A673 (cell line): ENCODE data around the gene TSPEAR. TPM values are rescaled to one million over a fixed set of nuclear protein-coding genes. Genes with fewer than 3 reads are reported as not detected.

ENCODE experiments used
- BruUV-seq: library from RNA; stranded (reverse); fragments of 400-500 nt; replicated peaks from 2 replicates; lab custom pipeline; 2021; lab: Mats Ljungman, UMichigan
- CTCF ChIA-PET: fragments of 300-600 bp; sonication (Branson Sonifier 250); formaldehyde crosslinking; loops from one replicate; lab custom pipeline; 2022; ENCODE audit warnings: antibody characterized with exemption; lab: Charles Lee
- POLR2A ChIA-PET: fragments of 300-600 bp; sonication (Branson Sonifier 250); formaldehyde crosslinking; loops from one replicate; lab custom pipeline; 2022; ENCODE audit warnings: antibody characterized with exemption; ENCODE audit not compliant: low non-redundant PET; lab: Charles Lee
- DNase-seq: peaks from one replicate; pipeline ENCODE4 v3.0.0-alpha.2; 2015; ENCODE audit warnings: low spot score
- H3K27ac ChIP-seq: fragments of 200-600 bp; sonication (generic); 2 replicates; pipeline ENCODE4 v1.5.1; 2016; ENCODE audit warnings: mixed run types, low read depth, mild to moderate bottlenecking, mixed read lengths, antibody characterized with exemption, low read length; ENCODE audit not compliant: poor library complexity, severe bottlenecking
- H3K27me3 ChIP-seq: fragments of 200-600 bp; sonication (generic); replicated peaks from 2 replicates; pipeline ENCODE4 v1.6.1; 2017; ENCODE audit warnings: mixed run types, low read depth, mild to moderate bottlenecking, mixed read lengths, antibody characterized with exemption, low read length; ENCODE audit not compliant: insufficient read depth, poor library complexity
- H3K36me3 ChIP-seq: fragments of 200-600 bp; sonication (generic); 2 replicates; pipeline ENCODE4 v1.6.1; 2016; ENCODE audit warnings: mixed run types, mild to moderate bottlenecking, mixed read lengths, antibody characterized with exemption, low read length; ENCODE audit not compliant: insufficient read depth, poor library complexity, severe bottlenecking
- H3K4me1 ChIP-seq: fragments of 200-600 bp; sonication (generic); 2 replicates; pipeline ENCODE4 v1.6.1; 2017; ENCODE audit warnings: mixed run types, mild to moderate bottlenecking, mixed read lengths, antibody characterized with exemption, low read length; ENCODE audit not compliant: insufficient read depth, poor library complexity, severe bottlenecking
- H3K4me3 ChIP-seq: fragments of 200-600 bp; sonication (generic); 2 replicates; pipeline ENCODE4 v1.5.1; 2016; ENCODE audit warnings: low read depth, mixed run types, mild to moderate bottlenecking, mixed read lengths, low read length; ENCODE audit not compliant: poor library complexity, severe bottlenecking
- H3K9me3 ChIP-seq: fragments of 200-600 bp; sonication (generic); 2 replicates; pipeline ENCODE4 v1.6.1; 2016; ENCODE audit warnings: mixed run types, low read depth, mild to moderate bottlenecking, mixed read lengths, antibody characterized with exemption, low read length; ENCODE audit not compliant: poor library complexity, severe bottlenecking
- CTCF ChIP-seq: fragments of 300-800, 200-600 bp; sonication (generic); conservative IDR thresholded peaks from 2 replicates; pipeline ENCODE4 v1.5.1; 2017; ENCODE audit warnings: low read depth, mild to moderate bottlenecking, antibody characterized with exemption, low read length, moderate library complexity, mixed read lengths
- EZH2 ChIP-seq: fragments of 200-600 bp; sonication (generic); IDR thresholded peaks from 2 replicates; pipeline ENCODE4 v1.6.1; 2017; ENCODE audit warnings: borderline replicate concordance, low read depth, mild to moderate bottlenecking, mixed read lengths, antibody characterized with exemption, low read length; ENCODE audit not compliant: poor library complexity, severe bottlenecking
- intact Hi-C: fragments of 100-400 bp; cut with micrococcal nuclease; formaldehyde crosslinking; loops from one replicate; pipeline ENCODE4 v1.10.0; 2022; ENCODE audit not compliant: unreplicated experiment
- total RNA-seq: library from RNA; stranded (reverse); gene quantifications from 2 replicates; pipeline ENCODE4 v1.2.3, GENCODE V29; 2021

TSPEAR gene
- total RNA-seq, 1 experiment from 2014 or later: 8.3 TPM

DNA sequence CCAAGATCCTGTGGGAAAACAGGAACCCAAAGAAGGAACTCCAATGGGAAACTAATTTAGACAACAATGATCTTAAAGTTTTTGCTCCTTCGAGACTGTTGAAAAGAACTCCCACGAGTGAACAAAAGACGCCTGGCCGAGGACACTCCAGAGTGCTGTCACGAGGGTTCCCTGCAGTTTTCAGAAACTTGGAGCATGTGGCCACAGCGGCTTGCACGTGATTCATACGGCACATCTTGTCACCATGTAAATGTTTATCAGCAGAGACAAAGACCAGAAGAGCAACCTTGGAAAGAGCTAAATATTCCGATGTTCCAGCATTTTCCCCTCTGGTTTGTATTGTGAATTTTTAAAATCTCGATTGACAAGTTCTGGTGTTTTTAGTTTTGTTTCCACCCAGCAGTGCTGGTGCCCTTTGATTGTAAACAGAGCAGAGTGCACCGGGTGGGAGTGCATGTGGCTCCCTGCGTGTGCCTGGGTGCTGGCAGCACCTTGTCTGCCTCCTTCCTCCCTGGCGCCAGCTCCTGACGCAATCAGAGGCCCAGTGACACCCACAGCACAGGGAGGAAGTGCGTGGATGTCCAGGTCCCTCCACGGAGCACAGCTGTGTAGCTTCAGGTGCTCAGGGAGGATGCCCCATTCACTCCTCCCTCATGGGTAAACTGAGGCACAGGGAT lies 233.1 kb downstream of the TSPEAR start:
- H3K27me3 ChIP-seq: no peaks in the 10 kb centered on the region
- H3K4me3 ChIP-seq: no peak overlapping the region
- no peaks in the 10 kb centered on the region for H3K9me3 ChIP-seq
- no peak for DNase-seq
- no peak overlapping the region for H3K27ac ChIP-seq
- H3K4me1 ChIP-seq: no peaks in the 10 kb centered on the region
- ChIA-PET POLR2A (no interaction called here), CTCF (no interaction called here)
- intact Hi-C loops: no loop called here
- no peak for TF ChIP-seq CTCF
- no TSS peak for BruUV-seq
- no peaks in the 10 kb centered on the region for H3K36me3 ChIP-seq

DNA sequence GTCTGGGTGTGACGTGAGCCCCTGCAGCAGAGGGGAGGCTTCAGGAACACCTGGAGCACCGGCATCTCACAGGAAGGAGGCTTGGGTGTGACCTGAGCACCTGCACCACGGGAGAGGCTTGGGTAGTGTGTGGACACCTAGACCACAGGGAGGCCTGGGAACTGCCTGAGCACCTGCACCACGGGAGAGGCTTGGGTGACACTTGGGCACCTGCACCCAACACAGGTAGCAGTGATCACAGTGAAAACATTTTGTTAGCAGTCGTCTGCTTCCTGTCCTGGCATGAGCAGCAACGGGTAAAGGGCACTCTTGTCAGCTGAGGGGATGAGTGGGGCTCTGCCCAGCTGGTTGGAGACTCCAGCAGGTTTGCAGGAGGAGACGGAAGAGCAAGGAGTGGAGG lies 233.7 kb downstream of the TSPEAR start:
- DNase-seq: no peak
- TF ChIP-seq CTCF: no peak
- no peak for TF ChIP-seq EZH2
- Histone ChIP-seq H3K36me3 (no peaks in the 10 kb centered on the region), H3K27ac (no peak overlapping the region), H3K4me3 (no peak overlapping the region), H3K27me3 (no peaks in the 10 kb centered on the region), H3K4me1 (no peaks in the 10 kb centered on the region), H3K9me3 (no peaks in the 10 kb centered on the region)
- BruUV-seq: no TSS peak
- ChIA-PET CTCF (interaction anchor here (0.6 kb wide), 1 partner anchor 123 kb away, joined by 3 read pairs; the partner anchor contains the start of gene KRTAP10-7), POLR2A (no interaction called here)
- intact Hi-C loops: no loop called here

DNA sequence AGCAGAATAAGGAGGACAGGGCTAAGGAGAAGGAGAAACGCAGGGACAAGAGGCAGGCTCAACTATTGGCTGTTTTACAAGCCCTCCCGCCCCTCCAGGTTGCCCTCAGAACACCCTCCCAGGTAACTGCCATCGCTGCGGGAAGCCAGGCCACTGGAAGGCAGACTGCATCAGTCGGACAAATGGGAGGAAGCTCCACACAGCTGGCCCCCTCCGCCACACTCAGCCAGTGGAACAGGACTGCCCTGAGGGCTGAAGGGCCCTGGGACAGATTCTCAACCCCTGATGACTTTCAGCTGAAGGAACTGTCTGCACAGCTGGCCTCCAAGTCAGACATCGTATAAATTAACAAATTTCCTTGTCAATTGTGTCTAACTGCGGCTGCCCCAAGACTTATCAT lies 234.2 kb downstream of the TSPEAR start:
- no peaks in the 10 kb centered on the region for H3K27me3 ChIP-seq
- intact Hi-C loops: no loop called here
- no peak overlapping the region for H3K27ac ChIP-seq
- DNase-seq: no peak
- no peaks in the 10 kb centered on the region for H3K9me3 ChIP-seq
- CTCF ChIA-PET: interaction anchor here (0.6 kb wide), 1 partner anchor 123 kb away, joined by 3 read pairs; the partner anchor contains the start of gene KRTAP10-7
- H3K36me3 ChIP-seq: no peaks in the 10 kb centered on the region
- BruUV-seq: no TSS peak
- no peak overlapping the region for H3K4me3 ChIP-seq
- H3K4me1 ChIP-seq: no peaks in the 10 kb centered on the region
- POLR2A ChIA-PET: no interaction called here
- TF ChIP-seq EZH2 (no peak), CTCF (no peak)
